ENCODE data around the gene ZNF365.

DNA sequence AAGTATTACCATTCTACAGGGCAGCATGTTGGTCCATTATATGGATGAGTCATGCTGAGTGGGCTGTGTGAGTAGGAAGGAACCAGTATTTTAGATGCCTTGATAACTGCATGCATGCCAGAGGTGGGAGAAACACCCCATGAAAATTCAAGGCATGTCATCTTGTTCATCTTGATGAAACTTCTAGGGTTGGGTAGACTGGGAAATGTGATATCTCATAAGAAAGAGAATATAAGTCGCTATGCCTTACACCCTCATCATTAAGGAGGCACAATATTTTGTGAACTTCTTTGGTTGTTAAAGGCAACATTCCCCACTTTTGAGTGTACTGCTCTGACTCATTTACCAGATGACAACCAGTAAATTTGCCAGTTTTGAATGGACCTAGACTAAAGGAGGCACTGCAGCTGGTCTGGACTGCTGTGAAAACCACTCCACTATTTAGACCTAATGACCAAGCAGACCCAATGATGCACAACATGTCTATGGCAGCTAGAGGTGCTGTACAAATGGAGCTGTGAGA is 48.0 kb downstream of the ZNF365 start:
- TF ChIP-seq, protein P1, sequence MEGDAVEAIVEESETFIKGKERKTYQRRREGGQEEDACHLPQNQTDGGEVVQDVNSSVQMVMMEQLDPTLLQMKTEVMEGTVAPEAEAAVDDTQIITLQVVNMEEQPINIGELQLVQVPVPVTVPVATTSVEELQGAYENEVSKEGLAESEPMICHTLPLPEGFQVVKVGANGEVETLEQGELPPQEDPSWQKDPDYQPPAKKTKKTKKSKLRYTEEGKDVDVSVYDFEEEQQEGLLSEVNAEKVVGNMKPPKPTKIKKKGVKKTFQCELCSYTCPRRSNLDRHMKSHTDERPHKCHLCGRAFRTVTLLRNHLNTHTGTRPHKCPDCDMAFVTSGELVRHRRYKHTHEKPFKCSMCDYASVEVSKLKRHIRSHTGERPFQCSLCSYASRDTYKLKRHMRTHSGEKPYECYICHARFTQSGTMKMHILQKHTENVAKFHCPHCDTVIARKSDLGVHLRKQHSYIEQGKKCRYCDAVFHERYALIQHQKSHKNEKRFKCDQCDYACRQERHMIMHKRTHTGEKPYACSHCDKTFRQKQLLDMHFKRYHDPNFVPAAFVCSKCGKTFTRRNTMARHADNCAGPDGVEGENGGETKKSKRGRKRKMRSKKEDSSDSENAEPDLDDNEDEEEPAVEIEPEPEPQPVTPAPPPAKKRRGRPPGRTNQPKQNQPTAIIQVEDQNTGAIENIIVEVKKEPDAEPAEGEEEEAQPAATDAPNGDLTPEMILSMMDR (IDR thresholded peaks at IDR 0.05), result no peak
- TF ChIP-seq POLR2A (IDR thresholded peaks at IDR 0.05), result no peak
